Upper lobe of right lung (tissue), 1 donor: ENCODE results near the gene APBB3. TPM values are rescaled to one million over a fixed set of nuclear protein-coding genes. Genes with fewer than 3 reads are reported as not detected.

Experiments used
- ATAC-seq: fragments of 200-7000 bp; cut with Tn5 transposase; one replicate; pipeline ENCODE4 v1.9.1; 2020; ENCODE audit warnings: mild to moderate bottlenecking, moderate library complexity
- DNase-seq: peaks from one replicate; pipeline ENCODE4 v3.0.0-alpha.2; 2020
- H3K27ac ChIP-seq: fragments of 200-600 bp; one replicate; pipeline ENCODE4 v1.8.0; 2022
- H3K27me3 ChIP-seq: fragments of 200-600 bp; one replicate; pipeline ENCODE4 v1.8.0; 2022; ENCODE audit warnings: mild to moderate bottlenecking
- H3K36me3 ChIP-seq: fragments of 200-600 bp; one replicate; pipeline ENCODE4 v1.8.0; 2022
- H3K4me1 ChIP-seq: fragments of 200-600 bp; one replicate; pipeline ENCODE4 v1.8.0; 2022
- H3K4me3 ChIP-seq: fragments of 200-600 bp; one replicate; pipeline ENCODE4 v1.8.0; 2022; ENCODE audit warnings: mild to moderate bottlenecking
- H3K9me3 ChIP-seq: fragments of 200-600 bp; one replicate; pipeline ENCODE4 v1.8.0; 2022
- intact Hi-C: fragments of 100-400 bp; cut with DNase I; formaldehyde crosslinking; loops from one replicate; pipeline ENCODE4 v1.11.0; 2022
- microRNA-seq: library from miRNA; unstranded; fragments of <30 nt; microRNA quantifications from one replicate; pipeline ENCODE4 v1.2.0, GENCODE V29; 2020; ENCODE audit warnings: borderline microRNAs expressed
- total RNA-seq: library from RNA; stranded (reverse); fragmentation: NEBNext Ultra II Directional; extraction: Animal tissue kit (Norgen Biotek cat#: 25700); gene quantifications from one replicate; pipeline ENCODE4 v1.2.1, GENCODE V29; 2021
- TF ChIP-seq, protein P1 (sequence below): fragments of 200-600 bp; IDR thresholded peaks from one replicate; pipeline ENCODE4 v1.8.0; 2022; ENCODE audit warnings: antibody characterized with exemption
- donor health status: DM: no; HTN: yes; CAD: no; lungs with severe emphysema.

The APBB3 gene
- total RNA-seq, 1 donor from 2014 or later, result 25.8 TPM

DNA sequence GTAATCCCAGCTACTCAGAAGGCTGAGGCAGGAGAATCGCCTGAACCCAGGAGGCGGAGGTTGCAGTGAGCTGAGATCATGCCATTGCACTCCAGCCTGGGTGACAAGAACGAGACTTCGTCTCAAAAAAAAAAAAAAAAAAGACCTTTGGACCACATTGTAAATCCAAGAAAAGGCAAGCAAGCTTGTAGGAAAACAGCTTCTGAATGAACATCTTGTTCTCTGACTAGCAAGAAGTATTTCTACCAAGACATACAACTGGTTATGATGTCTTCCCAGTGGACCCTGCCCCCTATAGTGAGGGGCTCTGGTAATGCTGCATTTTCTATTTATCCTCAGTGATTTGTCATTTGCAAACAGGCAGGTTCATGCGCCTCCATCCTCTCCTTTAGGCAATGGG is 21.4 kb downstream of the APBB3 start:
- ATAC-seq, result no peak
- no peaks in the 10 kb centered on the region for H3K27me3 ChIP-seq
- H3K9me3 ChIP-seq, result no peaks in the 10 kb centered on the region
- TF ChIP-seq, protein P1, sequence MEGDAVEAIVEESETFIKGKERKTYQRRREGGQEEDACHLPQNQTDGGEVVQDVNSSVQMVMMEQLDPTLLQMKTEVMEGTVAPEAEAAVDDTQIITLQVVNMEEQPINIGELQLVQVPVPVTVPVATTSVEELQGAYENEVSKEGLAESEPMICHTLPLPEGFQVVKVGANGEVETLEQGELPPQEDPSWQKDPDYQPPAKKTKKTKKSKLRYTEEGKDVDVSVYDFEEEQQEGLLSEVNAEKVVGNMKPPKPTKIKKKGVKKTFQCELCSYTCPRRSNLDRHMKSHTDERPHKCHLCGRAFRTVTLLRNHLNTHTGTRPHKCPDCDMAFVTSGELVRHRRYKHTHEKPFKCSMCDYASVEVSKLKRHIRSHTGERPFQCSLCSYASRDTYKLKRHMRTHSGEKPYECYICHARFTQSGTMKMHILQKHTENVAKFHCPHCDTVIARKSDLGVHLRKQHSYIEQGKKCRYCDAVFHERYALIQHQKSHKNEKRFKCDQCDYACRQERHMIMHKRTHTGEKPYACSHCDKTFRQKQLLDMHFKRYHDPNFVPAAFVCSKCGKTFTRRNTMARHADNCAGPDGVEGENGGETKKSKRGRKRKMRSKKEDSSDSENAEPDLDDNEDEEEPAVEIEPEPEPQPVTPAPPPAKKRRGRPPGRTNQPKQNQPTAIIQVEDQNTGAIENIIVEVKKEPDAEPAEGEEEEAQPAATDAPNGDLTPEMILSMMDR, result no peak
- no peak for DNase-seq
- H3K36me3 ChIP-seq, result peaks cover 76% of the 10 kb centered on the region
- peaks cover 14% of the 10 kb centered on the region for H3K4me1 ChIP-seq
- H3K27ac ChIP-seq, result no peak overlapping the region
- intact Hi-C loops, result no loop called here
- H3K4me3 ChIP-seq, result no peak overlapping the region

DNA sequence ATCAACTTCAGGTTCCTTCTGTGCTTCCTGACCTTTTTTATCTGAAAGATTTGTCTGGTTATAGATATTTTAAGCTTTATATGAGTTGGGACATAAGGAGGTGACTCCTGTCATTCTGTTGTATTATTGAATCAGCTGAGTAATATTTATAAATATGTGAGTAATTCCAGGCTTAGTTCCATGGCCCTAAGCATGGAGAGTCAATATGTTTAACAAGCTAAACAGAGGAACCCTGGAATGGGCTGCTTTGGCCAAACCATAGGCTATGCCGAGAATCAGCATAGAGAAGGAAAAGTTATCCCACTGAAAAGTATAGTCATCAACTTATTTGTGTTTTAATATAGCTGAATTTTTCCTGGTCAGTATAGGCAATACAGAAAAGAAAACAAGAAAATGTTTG is 24.2 kb downstream of the APBB3 start:
- ATAC-seq, result no peak
- no peaks in the 10 kb centered on the region for H3K9me3 ChIP-seq
- no peak for DNase-seq

DNA sequence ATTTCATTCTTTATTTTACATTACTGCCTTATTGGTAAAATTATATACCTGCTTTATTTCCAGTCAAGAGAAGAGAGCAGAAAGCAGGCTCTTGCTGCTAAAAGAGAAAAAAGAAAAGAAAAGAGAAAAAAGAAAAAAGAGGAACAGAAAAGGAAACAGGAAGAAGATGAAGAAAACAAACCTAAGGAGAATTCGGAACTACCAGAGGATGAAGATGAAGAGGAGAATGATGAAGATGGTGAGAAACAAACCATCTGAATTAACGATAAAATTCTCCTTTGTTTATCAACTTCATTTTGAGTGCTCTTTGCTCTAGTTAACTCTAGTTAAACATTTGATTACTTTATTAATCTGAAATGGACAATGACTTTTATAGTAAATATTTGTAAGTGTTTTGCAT is 40.4 kb downstream of the APBB3 start:
- intact Hi-C loops, result no loop called here
- peaks cover 76% of the 10 kb centered on the region for H3K36me3 ChIP-seq
- ATAC-seq, result no peak

More for the DNA sequence above, 24.2 kb downstream of the APBB3 start:
- H3K36me3 ChIP-seq, result peaks cover 100% of the 10 kb centered on the region
- no peak overlapping the region for H3K27ac ChIP-seq
- H3K4me1 ChIP-seq, result no peaks in the 10 kb centered on the region
- H3K4me3 ChIP-seq, result no peak overlapping the region
- TF ChIP-seq, protein P1, result no peak
- intact Hi-C loops, result no loop called here
- no peaks in the 10 kb centered on the region for H3K27me3 ChIP-seq

DNA sequence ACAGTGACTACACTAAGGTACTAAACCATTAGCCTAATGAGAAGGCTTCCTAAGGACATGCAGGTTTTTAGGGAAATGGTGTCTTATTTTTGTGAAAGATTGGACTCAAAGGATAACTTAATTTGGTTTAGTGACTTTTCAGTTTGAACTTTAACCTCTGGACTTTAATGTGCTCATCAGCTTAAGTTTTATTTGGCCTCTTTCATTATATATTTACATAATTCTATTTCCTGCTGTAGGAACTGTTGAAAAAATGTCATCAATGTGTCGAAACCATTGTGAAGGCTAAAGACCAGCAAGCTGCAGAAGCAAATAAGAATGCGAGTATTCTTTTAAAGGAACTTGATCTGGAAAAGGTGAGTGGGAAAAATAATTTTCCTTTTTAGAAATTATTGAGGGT is 51.3 kb downstream of the APBB3 start:
- H3K27ac ChIP-seq, result no peak overlapping the region
- ATAC-seq, result no peak
- TF ChIP-seq, protein P1, result no peak
- no peaks in the 10 kb centered on the region for H3K9me3 ChIP-seq
- no peaks in the 10 kb centered on the region for H3K4me1 ChIP-seq
- H3K4me3 ChIP-seq, result no peak overlapping the region
- H3K27me3 ChIP-seq, result no peaks in the 10 kb centered on the region
- H3K36me3 ChIP-seq, result peaks cover 75% of the 10 kb centered on the region
- no peak for DNase-seq
- intact Hi-C loops, result no loop called here

More for the DNA sequence above, 40.4 kb downstream of the APBB3 start:
- Histone ChIP-seq H3K4me3 (no peak overlapping the region), H3K27me3 (no peaks in the 10 kb centered on the region), H3K9me3 (no peaks in the 10 kb centered on the region), H3K4me1 (no peaks in the 10 kb centered on the region), H3K27ac (no peak overlapping the region)
- TF ChIP-seq, protein P1, result no peak
- DNase-seq, result no peak

DNA sequence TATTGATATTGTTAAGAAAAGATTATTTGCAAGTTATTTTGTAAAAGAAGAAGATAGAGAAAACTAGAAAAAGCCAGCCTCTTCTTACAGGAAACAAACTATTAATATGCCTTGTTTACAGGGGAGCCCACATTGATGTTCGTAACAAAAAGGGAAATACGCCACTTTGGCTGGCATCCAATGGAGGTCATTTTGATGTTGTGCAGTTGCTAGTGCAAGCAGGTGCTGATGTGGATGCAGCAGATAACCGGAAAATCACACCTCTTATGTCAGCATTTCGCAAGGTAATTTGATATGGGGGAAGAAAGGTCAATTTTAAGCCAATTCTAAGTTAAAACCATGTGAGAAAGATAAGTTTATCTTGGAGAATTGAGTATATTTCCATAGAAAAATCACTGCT is 54.5 kb downstream of the APBB3 start:
- DNase-seq, result no peak
- H3K27me3 ChIP-seq, result no peaks in the 10 kb centered on the region
- no peak overlapping the region for H3K27ac ChIP-seq
- no peaks in the 10 kb centered on the region for H3K4me1 ChIP-seq
- no peaks in the 10 kb centered on the region for H3K9me3 ChIP-seq
- no peak for ATAC-seq
- TF ChIP-seq, protein P1, result no peak
- H3K36me3 ChIP-seq, result peaks cover 100% of the 10 kb centered on the region
- no peak overlapping the region for H3K4me3 ChIP-seq
- intact Hi-C loops, result no loop called here

Small RNAs within 50 kb of the gene (microRNA-seq; reads per million reads assigned to microRNA genes)
- gene MIR6831, result not detected

Other genes starting within 250 kb of the APBB3 start
- gene HBEGF, start 218.0 kb downstream of the APBB3 start, total RNA-seq, result 44.3 TPM
- 0.23 TPM for gene SLC4A9, start 204.4 kb downstream of the APBB3 start, total RNA-seq
- gene ANKHD1, start 162.8 kb downstream of the APBB3 start, total RNA-seq, result 120 TPM
- 21.4 TPM for gene EIF4EBP3, start 16.9 kb downstream of the APBB3 start, total RNA-seq
- 19.4 TPM for gene SRA1, start 7.1 kb downstream of the APBB3 start, total RNA-seq
- gene SLC35A4, start 230 bp upstream of the APBB3 start, total RNA-seq, result 89.4 TPM
- 127 TPM for gene CD14, start 68.6 kb upstream of the APBB3 start, total RNA-seq
- 10.7 TPM for gene TMCO6, start 74.9 kb upstream of the APBB3 start, total RNA-seq
- 47.2 TPM for gene NDUFA2, start 83.0 kb upstream of the APBB3 start, total RNA-seq
- gene IK, start 83.2 kb upstream of the APBB3 start, total RNA-seq, result 63.5 TPM
- gene WDR55, start 100.3 kb upstream of the APBB3 start, total RNA-seq, result 23.4 TPM
- 0.84 TPM for gene DND1, start 109.0 kb upstream of the APBB3 start, total RNA-seq
- gene HARS1, start 126.8 kb upstream of the APBB3 start, total RNA-seq, result 46.9 TPM
- gene HARS2, start 126.9 kb upstream of the APBB3 start, total RNA-seq, result 23.1 TPM
- 42.3 TPM for gene ZMAT2, start 135.8 kb upstream of the APBB3 start, total RNA-seq
- gene PCDHA1, start 221.5 kb upstream of the APBB3 start, total RNA-seq, result not detected
- gene PCDHA2, start 230.3 kb upstream of the APBB3 start, total RNA-seq, result 0.35 TPM
- gene PCDHA3, start 236.5 kb upstream of the APBB3 start, total RNA-seq, result 1.3 TPM
- 1.1 TPM for gene PCDHA4, start 242.5 kb upstream of the APBB3 start, total RNA-seq